Measurements from ENCODE around the gene MAST4. TPM values are rescaled to one million over a fixed set of nuclear protein-coding genes. Genes with fewer than 3 reads are reported as not detected.

The MAST4 gene
- total and polyA plus RNA-seq, 2 of the 4 experiments (the other 2 are of a cell fraction): 4.8 to 6.8 TPM

DNA sequence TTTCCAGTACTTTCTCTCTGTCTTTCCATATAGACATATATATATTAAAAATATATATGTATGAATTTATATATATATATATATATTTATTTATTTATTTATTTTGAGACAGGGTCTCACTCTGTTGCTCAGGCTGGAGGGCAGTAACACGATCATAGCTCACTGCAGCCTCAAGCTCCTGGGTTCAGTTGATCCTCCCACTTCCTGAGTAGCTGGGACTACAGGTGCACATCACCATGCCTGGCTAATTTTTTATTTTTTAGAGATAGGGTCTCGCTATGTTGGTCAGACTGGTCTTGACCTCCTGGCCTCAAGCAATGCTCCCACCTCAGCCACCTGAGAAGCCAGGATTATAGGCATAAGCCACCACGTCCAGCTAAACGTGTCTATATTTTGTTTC is 390.3 kb downstream of the MAST4 start:
- Histone ChIP-seq H2BK15ac (ENCODE audit: low read depth, low read length) (no peak overlapping the region), H4K5ac (ENCODE audit: low read depth, low read length) (no peak overlapping the region), H3K9me3 (ENCODE audit: control insufficient read depth, insufficient read depth, low read length) (no peaks in the 10 kb centered on the region), H3K27ac (ENCODE audit: insufficient read depth, low read length) (peak overlapping the region; percentile 54; the same call in 1 of the 2 replicates), H3K4ac (ENCODE audit: low read depth, low read length) (no peak overlapping the region), H2BK20ac (ENCODE audit: low read depth, low read length) (no peak overlapping the region), H3K14ac (replicated peaks; ENCODE audit: low read depth, low read length) (no peak overlapping the region), H3K4me3 (ENCODE audit: insufficient read depth, low read depth, low read length) (no peak overlapping the region), H3K27me3 (ENCODE audit: control insufficient read depth, insufficient read depth, low read length) (no peaks in the 10 kb centered on the region), H3K79me1 (ENCODE audit: low read depth in 1 of 2, low read length in 2 of 2) (no peaks in the 10 kb centered on the region), H4K20me1 (ENCODE audit: insufficient read depth, low read length) (no peaks in the 10 kb centered on the region), H3K9ac (ENCODE audit: low read depth, low read length) (peak overlapping the region; percentile 46; the same call in 1 of the 2 replicates), H2AK9ac (replicated peaks; ENCODE audit: low read depth, low read length, poor library complexity) (no peak overlapping the region), H3K36me3 (ENCODE audit: control insufficient read depth, insufficient read depth, low read length) (no peaks in the 10 kb centered on the region), H3K18ac (ENCODE audit: low read depth, low read length) (peak overlapping the region; percentile 39; the same call in 1 of the 2 replicates), H2AK5ac (ENCODE audit: low read depth, low read length) (no peak overlapping the region), H2BK120ac (ENCODE audit: low read depth, low read length) (no peak overlapping the region), H3K4me2 (ENCODE audit: low read depth, low read length) (no peak overlapping the region; the same call in 1 of the 2 replicates), H3K56ac (ENCODE audit: extremely low read depth, insufficient read depth, low read length) (no peak overlapping the region), H4K8ac (ENCODE audit: low read depth in 2 of 2, low read length in 2 of 2) (no peak overlapping the region), H2AFZ (replicated peaks; ENCODE audit: low read length, poor library complexity) (no peak overlapping the region), H4K91ac (ENCODE audit: insufficient read depth, low read depth, low read length) (no peak overlapping the region), H3K23ac (ENCODE audit: low read depth, low read length) (no peak overlapping the region), H3K9me1 (ENCODE audit: insufficient read depth, low read length) (peaks cover 7% of the 10 kb centered on the region; the same call in 1 of the 2 replicates), H2BK5ac (ENCODE audit: low read depth, low read length, poor library complexity, severe bottlenecking) (no peak overlapping the region), H3K4me1 (ENCODE audit: control insufficient read depth, insufficient read depth, low read length) (peaks cover 6% of the 10 kb centered on the region)
- no TSS peak for BruUV-seq (replicated peaks)
- no peak for ATAC-seq (ENCODE audit: low read depth)
- ChIA-PET POLR2A (ENCODE audit: unreplicated experiment) (interaction anchor here (0.6 kb wide), 1 partner anchor 29 kb away, joined by 3 read pairs; no protein-coding TSS in a partner anchor), CTCF (interaction anchor here (0.6 to 1.3 kb wide), 8 partner anchors 10 to 1107 kb away, joined by 3 to 6 read pairs (median 3); no protein-coding TSS in a partner anchor)
- in situ Hi-C loops (cut with MboI; ENCODE audit: low sequenced_read_pairs): no loop called here
- no peak for TF ChIP-seq BHLHE40 (IDR thresholded peaks at IDR 0.05; ENCODE audit: low read depth, low read length)
- TF ChIP-seq RFX5 (IDR thresholded peaks at IDR 0.05; ENCODE audit: low read depth, low read length): no peak
- no peak for TF ChIP-seq MAZ (IDR thresholded peaks at IDR 0.05; ENCODE audit: borderline replicate concordance, low read depth, low read length)
- intact Hi-C loops (cut with micrococcal nuclease): no loop called here
- dilution Hi-C loops (cut with HindIII; ENCODE audit: low sequenced_read_pairs, unreplicated experiment): no loop called here
- no CpG with 5 or more reads among the region's 4 CpGs for WGBS, 2 experiments (ENCODE audit: extremely low coverage in 2 of 2, insufficient read length in 1 of 2)
- no peak for DNase-seq

Measured in IMR-90 (cell line).